Stimulated activated CD8-positive, alpha-beta memory T cell treated with anti-CD3 and anti-CD28 coated beads, Interleukin-7, amount 100 ng/mL, for 1 hour (primary cell): Measurements from ENCODE around the gene LCE3B.
"Not testable (repeated sequence)": the region's sequence is repeated elsewhere in the genome, so short reads cannot be mapped to it uniquely, and the experiment has no call there.

Source experiments
- DNase-seq, 2 donors: peaks; one replicate each; pipeline ENCODE4 v3.0.0-alpha.2; 2020; ENCODE audit warnings: low read depth in 2 of 2

LCE3B gene

GRCh38 chr1:152613511-152613910, at the start of gene LCE3B:
LCE3B (plus strand) TSS chr1:152613811; CDS start chr1:152613811, 0 bp downstream.
- no peak for DNase-seq

GRCh38 chr1:152565115-152565514, 48.5 kb upstream of the LCE3B start:
- DNase-seq = no peak

GRCh38 chr1:152565535-152566215, 47.9 kb upstream of the LCE3B start:
- DNase-seq = no peak

GRCh38 chr1:152566681-152567080, 46.9 kb upstream of the LCE3B start, which contains the start of gene LCE3E:
LCE3E (minus strand) TSS chr1:152566780; CDS start chr1:152566208, 572 bp downstream.
- no peak for DNase-seq

DNA sequence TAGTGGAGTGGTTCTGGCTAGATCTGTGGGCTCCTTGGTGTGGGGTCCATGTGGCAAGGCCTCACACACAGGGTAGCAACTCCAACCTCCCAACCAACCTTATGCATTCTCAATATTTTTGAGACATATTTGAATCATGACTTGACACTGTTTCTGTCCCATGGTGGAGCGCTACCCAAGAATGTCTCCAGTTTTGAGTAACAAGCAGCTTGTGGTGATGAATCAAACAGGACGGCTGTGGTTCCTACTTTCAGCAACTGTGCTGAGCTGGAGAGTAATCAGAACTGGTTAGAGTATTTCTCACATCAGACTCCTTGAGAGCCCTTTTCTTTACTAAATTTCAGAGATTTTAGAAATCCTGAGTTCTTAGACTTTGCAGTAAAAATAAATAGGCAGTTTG, 36.4 kb upstream of the LCE3B start:
- DNase-seq = no peak

DNA sequence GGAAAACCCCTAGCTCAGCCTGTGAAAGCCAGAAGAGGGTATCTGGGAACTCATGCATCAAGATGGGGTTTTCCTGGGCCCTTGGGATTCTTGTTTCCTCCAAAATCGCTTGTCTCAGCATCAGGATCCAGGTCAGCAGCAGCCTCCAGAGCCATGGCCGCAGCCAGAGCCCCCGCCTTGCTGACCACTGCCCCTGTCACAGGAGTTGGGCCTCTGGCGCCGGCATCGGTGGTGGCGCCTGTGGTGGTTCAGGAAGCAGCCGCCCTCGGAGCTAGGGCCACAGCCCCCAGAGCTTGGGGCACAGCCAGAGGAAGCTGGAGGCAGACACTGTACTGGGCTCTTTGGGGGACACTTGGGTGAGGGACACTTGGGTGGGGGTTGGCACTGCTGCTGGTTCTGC, 34.1 kb upstream of the LCE3B start:
- DNase-seq = not testable (repeated sequence)

DNA sequence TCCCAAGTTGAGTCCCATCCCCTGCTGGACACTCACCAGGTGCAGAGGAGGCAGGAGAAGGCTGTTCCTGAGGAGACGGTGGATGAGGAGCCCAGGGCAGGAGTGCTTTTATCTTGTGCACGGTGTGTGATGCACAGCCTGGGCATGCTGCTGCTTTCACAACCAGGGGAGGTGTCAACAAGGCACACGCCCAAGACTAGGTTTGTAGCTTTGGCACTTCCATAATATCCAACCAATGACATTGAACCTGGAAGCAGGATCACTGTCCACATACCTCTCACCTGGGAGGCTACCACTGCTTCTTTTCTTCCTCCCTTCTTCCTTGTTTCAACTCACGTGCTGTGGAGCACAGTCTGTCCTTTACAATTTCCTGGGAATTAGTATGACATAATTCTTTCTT, 33.2 kb upstream of the LCE3B start, which contains the start of gene LCE3D:
Gene LCE3D, minus strand, starts transcription at position 84 of the 400 bp plus-strand sequence. CDS start 580 bp downstream, outside the sequence.
- no peak for DNase-seq

- DNase-seq = no peak
Measured at GRCh38 chr1:152582647-152583046, 31.0 kb upstream of the LCE3B start.

DNA sequence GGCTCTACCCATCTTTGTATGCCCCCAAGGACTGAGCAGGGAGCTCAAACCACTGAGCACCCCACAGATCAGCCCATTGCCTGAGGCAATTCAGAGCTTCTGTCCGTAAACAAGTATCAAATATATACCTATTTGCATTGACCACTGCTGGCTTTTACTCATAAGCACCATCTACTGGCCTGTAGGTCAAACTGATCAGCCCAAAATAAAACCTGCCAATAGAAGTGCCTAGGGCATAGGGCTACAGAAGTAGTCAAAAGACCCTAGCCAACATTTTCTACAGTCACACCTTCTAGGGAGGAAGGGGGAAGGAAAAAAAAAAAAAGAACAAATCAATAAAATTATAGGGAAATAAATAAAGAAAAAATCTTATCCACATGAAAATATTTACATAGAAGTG, 28.0 kb upstream of the LCE3B start:
- DNase-seq = no peak

- no peak for DNase-seq
Measured at GRCh38 chr1:152596986-152597385, 16.6 kb upstream of the LCE3B start.

- DNase-seq = no peak
Measured at GRCh38 chr1:152599934-152600333, 13.7 kb upstream of the LCE3B start, which contains the start of gene LCE3C. LCE3C (plus strand) TSS chr1:152600234; CDS start chr1:152600732, 498 bp downstream.

DNA sequence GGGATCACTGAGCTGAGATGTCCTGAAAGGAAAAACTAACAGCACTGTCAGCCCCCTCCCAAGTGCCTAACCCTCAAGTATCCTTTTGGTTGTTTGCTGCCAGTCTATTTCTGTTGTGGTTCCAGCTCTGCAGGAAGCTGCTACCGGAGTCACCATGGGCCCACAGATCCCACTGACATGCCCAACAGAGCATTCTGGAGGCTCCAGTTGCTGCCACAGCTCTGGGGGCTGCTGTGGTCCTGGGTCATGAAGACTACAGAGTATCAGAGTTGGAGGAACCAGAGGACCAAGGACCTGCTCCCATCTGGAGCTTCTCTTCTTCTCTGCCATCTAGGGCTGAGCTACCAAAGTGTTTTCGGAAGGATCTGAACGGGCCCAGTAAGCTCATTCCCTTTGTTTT, 8.4 kb downstream of the LCE3B start:
- no peak for DNase-seq

DNA sequence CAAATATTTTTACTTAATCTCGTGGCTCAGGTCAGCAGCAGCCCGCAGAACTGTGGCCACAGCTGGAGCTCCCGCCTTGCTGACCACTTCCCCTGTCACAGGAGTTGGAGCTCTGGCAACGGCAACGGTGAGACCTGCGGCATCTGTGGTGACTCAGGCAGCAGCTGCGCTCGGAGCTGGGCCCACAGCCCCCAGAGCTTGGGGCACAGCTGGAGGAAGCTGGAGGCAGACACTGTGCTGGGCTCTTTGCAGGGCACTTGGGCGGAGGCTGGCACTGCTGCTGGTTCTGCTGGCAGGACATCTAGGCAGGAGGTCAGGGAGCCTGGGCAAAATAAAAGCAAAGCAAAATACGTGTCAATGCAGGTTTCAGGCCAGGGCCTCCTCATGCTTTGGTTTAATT, 9.2 kb downstream of the LCE3B start, which contains the start of gene LCE3A:
Gene LCE3A, minus strand, starts transcription at position 301 of the 400 bp plus-strand sequence. Its CDS starts 0 bp downstream, at position 301.
- no peak for DNase-seq

- DNase-seq = no peak
Measured at GRCh38 chr1:152623203-152623844, 9.7 kb downstream of the LCE3B start.

- no peak for DNase-seq
Measured at GRCh38 chr1:152626744-152627143, 13.1 kb downstream of the LCE3B start.

- DNase-seq = no peak
Measured at GRCh38 chr1:152630596-152630995, 17.0 kb downstream of the LCE3B start.

DNA sequence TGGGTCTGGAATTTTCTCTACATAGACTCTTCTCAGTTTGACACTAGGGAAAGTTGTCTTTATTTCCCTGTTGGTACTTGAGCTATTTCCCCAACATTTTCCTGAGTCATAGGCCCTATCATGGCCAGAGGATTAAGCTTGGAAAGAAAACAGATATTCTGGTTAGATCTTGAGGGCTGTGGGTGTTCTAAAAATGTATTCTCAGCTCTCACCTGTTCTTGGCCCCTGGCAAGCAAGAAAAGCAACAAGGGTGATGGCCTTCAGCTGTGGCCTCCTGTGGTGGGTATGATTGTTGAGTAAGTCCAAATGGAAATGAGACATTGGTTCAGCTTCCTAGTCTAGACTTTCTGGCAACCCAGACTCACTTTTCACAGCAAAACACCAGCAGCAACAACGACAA, 26.7 kb downstream of the LCE3B start:
- DNase-seq = no peak

GRCh38 chr1:152643945-152644344, 30.3 kb downstream of the LCE3B start:
- DNase-seq = no peak

- no peak for DNase-seq
Measured at GRCh38 chr1:152645146-152645545, 31.5 kb downstream of the LCE3B start.

GRCh38 chr1:152646656-152647055, 33.0 kb downstream of the LCE3B start:
- no peak for DNase-seq

DNA sequence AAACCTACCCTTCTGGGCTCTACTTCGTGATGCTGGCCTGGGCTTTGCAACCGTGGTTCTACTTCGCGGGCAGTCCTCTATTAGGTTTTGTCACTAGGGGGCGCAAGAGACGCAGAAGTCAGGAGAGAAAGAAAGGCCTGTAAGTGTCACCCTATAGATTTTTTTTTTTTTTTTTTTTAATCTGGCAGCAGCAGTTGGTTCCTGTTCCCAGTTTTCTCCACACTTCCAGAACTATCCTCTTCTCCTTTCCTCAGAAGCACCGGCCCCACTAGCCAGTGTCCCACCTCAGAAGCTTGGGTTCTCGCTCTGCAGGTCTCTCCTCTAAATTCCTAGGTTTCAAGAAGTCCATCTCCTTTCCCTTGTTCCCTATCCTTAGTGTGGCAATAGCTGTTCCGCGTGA, 40.5 kb downstream of the LCE3B start:
- DNase-seq = peak in 1 of 2 donors; percentile 6

DNA sequence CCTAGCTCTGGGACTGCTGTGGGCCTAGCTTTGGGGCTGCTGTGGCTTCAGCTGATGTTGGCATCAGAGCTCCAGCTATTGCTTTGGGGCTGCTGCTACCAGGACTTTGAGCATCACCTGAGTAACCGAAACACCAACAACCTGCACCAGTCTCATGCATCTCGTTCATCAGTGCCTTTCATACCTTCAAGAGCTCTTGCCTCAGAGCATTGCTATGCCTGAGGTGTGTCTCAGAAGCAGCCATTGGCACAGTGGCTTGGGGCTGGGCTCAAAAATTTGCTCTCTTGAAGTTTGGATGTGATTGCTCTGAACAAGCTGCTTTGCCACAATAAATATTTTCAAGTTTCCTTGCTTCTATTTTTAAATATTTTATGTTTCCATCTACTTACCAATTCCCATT, 42.8 kb downstream of the LCE3B start:
- DNase-seq = no peak

DNA sequence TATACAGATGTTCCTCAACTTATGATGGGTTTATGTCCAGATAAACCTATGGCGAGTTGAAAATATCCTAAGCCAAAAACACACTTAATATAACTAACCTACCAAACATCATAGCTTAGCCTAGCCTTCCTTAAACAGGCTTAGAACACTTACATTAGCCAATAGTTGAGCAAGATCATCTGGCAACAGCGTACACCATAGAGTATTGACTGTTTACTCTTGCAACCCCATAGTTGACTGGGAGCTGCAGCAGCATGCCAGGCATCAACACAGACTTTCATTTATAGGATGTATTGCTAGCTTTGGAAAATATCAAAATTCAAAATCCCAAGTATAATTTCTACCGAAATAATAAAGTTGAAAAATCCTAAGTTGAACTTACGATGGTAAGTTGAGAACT, 44.1 kb downstream of the LCE3B start:
- no peak for DNase-seq
